ENCODE measurements around the gene EXD3.
"Not testable (repeated sequence)": the region's sequence is repeated elsewhere in the genome, so short reads cannot be mapped to it uniquely, and the experiment has no call there.

Gene EXD3

DNA sequence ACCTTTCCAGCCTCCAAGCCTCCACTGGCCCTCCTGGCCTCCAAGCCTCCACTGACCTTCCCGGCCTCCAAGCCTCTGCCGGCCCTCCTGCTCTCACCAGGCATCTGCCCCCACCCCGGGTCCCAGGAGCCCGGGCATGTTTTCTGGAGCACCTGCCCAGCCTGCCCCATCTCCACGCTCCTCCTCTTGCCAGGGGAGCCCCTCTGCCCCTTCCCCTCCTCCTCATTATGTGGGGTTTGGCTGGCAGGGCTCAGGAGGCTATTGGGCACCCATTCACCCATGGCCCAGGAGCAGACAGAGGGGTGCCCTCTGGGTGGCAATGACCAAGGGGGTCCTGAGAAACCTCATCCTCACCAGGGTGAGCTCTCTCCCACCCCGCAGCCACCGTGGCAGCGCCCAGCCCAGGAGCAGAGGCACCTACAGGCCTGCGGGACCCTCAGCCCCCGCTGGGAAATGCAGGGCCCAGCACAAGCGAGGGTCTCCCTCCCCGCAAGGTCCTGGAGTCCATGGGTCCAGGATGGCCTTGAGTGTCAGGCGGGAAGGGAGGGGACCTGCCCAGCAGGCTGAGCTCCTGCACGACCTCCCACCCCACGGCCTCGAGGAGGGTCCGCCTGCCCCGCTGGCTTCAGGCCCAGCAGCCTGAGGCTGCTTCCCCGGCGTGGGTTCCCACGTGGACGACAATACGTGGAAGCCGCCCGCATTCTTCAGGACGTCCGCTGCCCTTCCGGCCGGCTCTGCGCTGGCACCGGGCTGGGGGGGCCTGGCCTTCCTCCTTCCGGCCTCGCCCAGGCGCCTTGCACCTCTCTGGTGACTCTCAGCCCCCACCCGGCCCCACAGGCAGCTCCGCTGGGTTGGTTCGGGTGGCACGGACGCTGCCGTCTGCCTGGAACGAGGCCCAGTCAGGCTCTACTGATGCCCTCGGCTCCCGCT is 69.5 kb downstream of the EXD3 start:
- in situ Hi-C loops (cut with HindIII; ENCODE audit: low pct_unique_long_range_greater_than_20kb, low sequenced_read_pairs), result no loop called here
- no peak for DNase-seq (ENCODE audit: low read depth in 1 of 2, low spot score in 1 of 2)
- TF ChIP-seq JUND (IDR thresholded peaks at IDR 0.05; ENCODE audit: low read depth), result no peak

GRCh38 chr9:137352511-137353222 is 70.3 kb downstream of the EXD3 start:
- in situ Hi-C loops (cut with HindIII; ENCODE audit: low pct_unique_long_range_greater_than_20kb, low sequenced_read_pairs), result no loop called here
- no peak for TF ChIP-seq JUND (IDR thresholded peaks at IDR 0.05; ENCODE audit: low read depth)
- no peak for DNase-seq (ENCODE audit: low read depth in 1 of 2, low spot score in 1 of 2)

- in situ Hi-C loops (cut with HindIII; ENCODE audit: low pct_unique_long_range_greater_than_20kb, low sequenced_read_pairs), result no loop called here
- DNase-seq (ENCODE audit: low read depth in 1 of 2, low spot score in 1 of 2), result no peak
- TF ChIP-seq JUND (IDR thresholded peaks at IDR 0.05; ENCODE audit: low read depth), result no peak
Measured at GRCh38 chr9:137351781-137352501, 71.0 kb downstream of the EXD3 start.

GRCh38 chr9:137350696-137351584 is 72.0 kb downstream of the EXD3 start:
- TF ChIP-seq JUND (IDR thresholded peaks at IDR 0.05; ENCODE audit: low read depth), result no peak
- no peak for DNase-seq (ENCODE audit: low read depth in 1 of 2, low spot score in 1 of 2)
- in situ Hi-C loops (cut with HindIII; ENCODE audit: low pct_unique_long_range_greater_than_20kb, low sequenced_read_pairs), result no loop called here

DNA sequence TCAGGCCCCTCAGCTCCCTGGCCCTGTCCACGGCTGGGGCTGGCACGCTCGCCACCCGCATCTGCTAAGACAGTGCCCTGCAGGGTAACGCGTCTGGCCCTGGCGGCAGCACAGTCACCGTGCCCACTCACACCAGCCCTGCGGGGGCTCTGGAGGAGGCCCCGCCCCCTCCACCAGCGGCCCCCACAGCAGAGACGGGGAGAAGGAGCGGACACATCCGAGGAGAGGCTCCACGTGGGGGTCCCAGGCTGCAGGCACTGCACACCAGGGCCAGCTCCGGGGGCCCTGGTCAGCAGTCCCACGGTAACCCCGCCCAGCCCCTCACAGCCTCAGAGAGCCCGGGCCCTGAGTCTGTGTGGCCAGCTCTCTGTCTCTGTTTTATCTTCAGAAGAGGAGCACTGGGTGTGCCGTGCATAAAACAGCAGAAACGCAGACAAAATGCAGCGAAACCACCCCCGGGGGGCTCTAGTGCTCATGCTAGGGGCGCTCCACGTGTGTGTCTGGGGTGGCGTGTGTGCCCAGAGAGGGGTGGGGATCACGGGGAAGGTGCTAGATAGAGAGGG is 73.4 kb downstream of the EXD3 start:
- no peak for DNase-seq (ENCODE audit: low read depth in 1 of 2, low spot score in 1 of 2)
- no peak for TF ChIP-seq JUND (IDR thresholded peaks at IDR 0.05; ENCODE audit: low read depth)
- in situ Hi-C loops (cut with HindIII; ENCODE audit: low pct_unique_long_range_greater_than_20kb, low sequenced_read_pairs), result no loop called here

- in situ Hi-C loops (cut with HindIII; ENCODE audit: low pct_unique_long_range_greater_than_20kb, low sequenced_read_pairs), result no loop called here
- DNase-seq (ENCODE audit: low read depth in 1 of 2, low spot score in 1 of 2), result no peak
- TF ChIP-seq JUND (IDR thresholded peaks at IDR 0.05; ENCODE audit: low read depth), result no peak
Measured at GRCh38 chr9:137348769-137349470, 74.0 kb downstream of the EXD3 start.

DNA sequence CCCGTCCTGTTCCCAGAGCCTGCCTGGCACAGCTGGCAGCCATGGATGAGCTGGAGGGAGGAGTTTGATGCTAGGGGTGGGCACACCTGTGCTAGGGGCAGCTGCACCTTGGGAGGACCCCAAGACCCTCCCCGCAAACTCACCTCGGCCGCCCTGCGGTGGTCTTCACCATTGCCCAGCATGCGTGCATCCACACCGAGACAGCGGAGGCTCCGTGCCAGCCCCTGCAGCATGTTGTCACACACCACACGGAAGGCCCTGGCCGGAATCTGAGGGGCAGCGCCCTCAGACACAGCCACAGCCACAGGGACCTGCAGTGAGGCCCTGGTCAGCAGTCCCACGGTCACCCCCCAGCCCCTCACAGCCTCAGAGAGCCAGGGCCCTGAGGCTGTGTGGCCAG is 75.0 kb downstream of the EXD3 start:
- no peak for TF ChIP-seq JUND (IDR thresholded peaks at IDR 0.05; ENCODE audit: low read depth)
- no peak for DNase-seq (ENCODE audit: low read depth in 1 of 2, low spot score in 1 of 2)
- in situ Hi-C loops (cut with HindIII; ENCODE audit: low pct_unique_long_range_greater_than_20kb, low sequenced_read_pairs), result no loop called here

- DNase-seq (ENCODE audit: low read depth in 1 of 2, low spot score in 1 of 2), result no peak
- in situ Hi-C loops (cut with HindIII; ENCODE audit: low pct_unique_long_range_greater_than_20kb, low sequenced_read_pairs), result no loop called here
Measured at GRCh38 chr9:137342482-137342881, 80.5 kb downstream of the EXD3 start.

DNA sequence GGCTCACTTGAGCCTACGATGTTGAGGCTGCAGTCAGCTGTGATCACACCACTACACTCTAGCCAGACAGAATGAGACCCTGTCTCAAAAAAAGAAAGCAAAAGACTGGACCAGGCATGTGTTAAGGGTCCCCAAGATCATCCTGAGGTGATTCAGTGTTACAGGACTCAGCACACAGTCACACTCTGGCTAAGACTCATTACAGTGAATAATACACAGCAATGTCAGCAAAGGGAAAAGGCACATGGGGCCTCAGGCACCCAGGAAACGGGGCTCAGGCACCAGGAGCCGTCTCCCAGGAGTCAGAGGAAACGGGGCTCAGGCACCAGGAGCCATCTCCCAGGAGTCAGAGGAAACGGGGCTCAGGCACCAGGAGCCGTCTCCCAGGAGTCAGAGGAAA is 81.7 kb downstream of the EXD3 start:
- in situ Hi-C loops (cut with HindIII; ENCODE audit: low pct_unique_long_range_greater_than_20kb, low sequenced_read_pairs), result no loop called here
- DNase-seq (ENCODE audit: low read depth in 1 of 2, low spot score in 1 of 2), result no peak
- TF ChIP-seq JUND (IDR thresholded peaks at IDR 0.05; ENCODE audit: low read depth), result no peak

More at GRCh38 chr9:137342482-137342881, 80.5 kb downstream of the EXD3 start:
- no peak for TF ChIP-seq JUND (IDR thresholded peaks at IDR 0.05; ENCODE audit: low read depth)

GRCh38 chr9:137339908-137340462 is 83.0 kb downstream of the EXD3 start:
- in situ Hi-C loops (cut with HindIII; ENCODE audit: low pct_unique_long_range_greater_than_20kb, low sequenced_read_pairs); DNase-seq (ENCODE audit: low read depth in 1 of 2, low spot score in 1 of 2): not testable (repeated sequence)

All from T47D (cell line).